ENCODE results near the gene FAM222B. TPM values are rescaled to one million over a fixed set of nuclear protein-coding genes. Genes with fewer than 3 reads are reported as not detected.
A peak's percentile ranks its signal among the peaks of the same experiment; 100 is the strongest.

The FAM222B gene, protein sequence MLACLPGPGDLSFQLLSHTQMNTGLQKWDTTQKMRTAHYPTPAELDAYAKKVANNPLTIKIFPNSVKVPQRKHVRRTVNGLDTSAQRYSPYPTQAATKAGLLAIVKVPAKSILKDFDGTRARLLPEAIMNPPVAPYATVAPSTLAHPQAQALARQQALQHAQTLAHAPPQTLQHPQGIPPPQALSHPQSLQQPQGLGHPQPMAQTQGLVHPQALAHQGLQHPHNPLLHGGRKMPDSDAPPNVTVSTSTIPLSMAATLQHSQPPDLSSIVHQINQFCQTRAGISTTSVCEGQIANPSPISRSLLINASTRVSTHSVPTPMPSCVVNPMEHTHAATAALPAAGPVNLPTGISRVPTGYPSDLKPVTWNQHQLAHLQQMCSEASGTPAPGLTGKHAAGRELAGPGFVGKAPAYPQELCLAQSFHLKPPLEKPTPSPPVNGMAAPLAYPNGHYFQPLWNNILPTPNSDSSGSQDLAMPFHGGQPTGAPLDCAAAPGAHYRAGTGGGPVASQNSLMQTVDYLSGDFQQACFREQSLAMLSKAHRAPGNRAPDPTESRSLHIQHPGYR
- 86.6 to 94.6 TPM (median 91.5 TPM) in 3 replicates for total RNA-seq (2021)
- Bru-seq, nascent RNA, result percentile 77 among the genes with signal in this experiment
- long read RNA-seq, experiment 1, full-length matches to known transcripts, result 288 of 476 reads
- long read RNA-seq, experiment 1, partial matches to known transcripts, result 0 of 476 reads
- long read RNA-seq, experiment 1, other reads (novel, unspliced or antisense), result 188 of 476 reads
- long read RNA-seq, experiment 2, full-length matches to known transcripts, result 42 of 124 reads
- long read RNA-seq, experiment 2, partial matches to known transcripts, result 0 of 124 reads
- long read RNA-seq, experiment 2, other reads (novel, unspliced or antisense), result 82 of 124 reads
- long read RNA-seq, experiment 3, full-length matches to known transcripts, result 11 of 19 reads
- long read RNA-seq, experiment 3, partial matches to known transcripts, result 1 of 19 reads
- long read RNA-seq, experiment 3, other reads (novel, unspliced or antisense), result 7 of 19 reads

DNA sequence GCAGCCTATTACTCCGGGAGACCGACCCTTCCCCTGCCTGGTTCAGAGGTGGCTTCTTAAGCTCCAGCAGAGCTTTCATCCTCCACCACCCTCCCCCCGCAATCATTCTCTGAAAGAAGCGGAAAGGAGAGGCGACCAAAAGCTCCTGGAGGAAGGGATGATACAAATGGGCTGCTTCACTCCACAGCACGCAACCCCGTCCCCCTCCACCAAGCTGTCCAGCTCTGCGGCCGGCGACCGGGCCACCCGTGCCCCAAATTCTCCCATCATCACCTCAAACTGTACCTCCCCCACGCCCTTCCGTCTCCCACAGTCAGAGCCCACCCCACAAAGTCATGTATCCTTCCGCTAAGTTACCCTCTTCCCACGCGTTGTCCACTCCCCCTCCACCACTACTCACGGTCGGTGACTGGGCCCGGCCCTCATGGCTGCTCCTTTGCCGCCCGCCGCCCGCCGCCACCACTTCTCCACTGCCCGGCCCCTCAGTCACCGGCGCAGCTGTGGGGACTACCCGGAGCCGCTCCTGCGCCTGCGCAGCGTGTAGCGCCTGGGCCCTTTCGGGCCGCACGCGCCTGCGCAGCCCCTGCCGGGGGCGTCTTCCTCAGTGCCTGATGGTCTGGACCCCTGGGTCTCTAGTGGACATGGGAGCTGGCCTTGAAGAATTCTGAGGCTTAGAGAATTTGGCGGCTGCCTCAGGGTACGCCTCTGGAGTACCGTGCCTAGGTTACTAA lies at the start of gene FAM222B:
Gene FAM222B, minus strand, starts transcription at position 509 of the 731 bp plus-strand sequence. CDS start 76,123 bp downstream, outside the sequence.
- no peaks in the 10 kb centered on the region for H3K27me3 Mint-ChIP-seq (ENCODE audit: low read depth)
- peak; percentile 99 for ATAC-seq

More for the DNA sequence above, at the start of gene FAM222B:
- H3K27ac Mint-ChIP-seq, result peak within 1 kb of the TSS; percentile 95
- H3K9me3 Mint-ChIP-seq, result no peaks in the 10 kb centered on the region
- H3K36me3 Mint-ChIP-seq, result peaks cover 6% of the 10 kb centered on the region
- peak; percentile 89 for DNase-seq (ENCODE audit: low spot score)
- POLR2A ChIA-PET, result interaction anchor here (0.6 to 1.8 kb wide), 7 partner anchors 20 to 116 kb away, joined by 3 to 17 read pairs (median 5); partner anchors contain the start of genes PHF12 and TLCD1
- peaks cover 15% of the 10 kb centered on the region for H3K4me1 Mint-ChIP-seq
- TF ChIP-seq GABPB1 (CRISPR knock-in tag; IDR thresholded peaks at IDR 0.05) (peak; percentile 38; the same call in 1 of the 2 replicates), ZNF416 (CRISPR knock-in tag; IDR thresholded peaks at IDR 0.05) (0 out of 2 replicates have a peak, but pooled peaks have one; percentile 35), JUN (CRISPR knock-in tag; IDR thresholded peaks at IDR 0.05) (0 out of 2 replicates have a peak, but pooled peaks have one; percentile 18), TEAD1 (CRISPR knock-in tag; IDR thresholded peaks at IDR 0.05) (peak; percentile 58; the same call in 1 of the 2 replicates), OVOL2 (CRISPR knock-in tag; IDR thresholded peaks at IDR 0.05; ENCODE audit: borderline replicate concordance) (no peak), ETV6 (CRISPR knock-in tag; IDR thresholded peaks at IDR 0.05) (0 out of 2 replicates have a peak, but pooled peaks have one; percentile 14), FOXK1 (CRISPR knock-in tag; IDR thresholded peaks at IDR 0.05) (peak; percentile 51; the same call in 1 of the 2 replicates), NFE2L1 (CRISPR knock-in tag; IDR thresholded peaks at IDR 0.05) (0 out of 2 replicates have a peak, but pooled peaks have one; percentile 56), ZNF232 (CRISPR knock-in tag; IDR thresholded peaks at IDR 0.05) (peak; percentile 35; the same call in 1 of the 2 replicates)
- TF ChIP-seq, protein P1, sequence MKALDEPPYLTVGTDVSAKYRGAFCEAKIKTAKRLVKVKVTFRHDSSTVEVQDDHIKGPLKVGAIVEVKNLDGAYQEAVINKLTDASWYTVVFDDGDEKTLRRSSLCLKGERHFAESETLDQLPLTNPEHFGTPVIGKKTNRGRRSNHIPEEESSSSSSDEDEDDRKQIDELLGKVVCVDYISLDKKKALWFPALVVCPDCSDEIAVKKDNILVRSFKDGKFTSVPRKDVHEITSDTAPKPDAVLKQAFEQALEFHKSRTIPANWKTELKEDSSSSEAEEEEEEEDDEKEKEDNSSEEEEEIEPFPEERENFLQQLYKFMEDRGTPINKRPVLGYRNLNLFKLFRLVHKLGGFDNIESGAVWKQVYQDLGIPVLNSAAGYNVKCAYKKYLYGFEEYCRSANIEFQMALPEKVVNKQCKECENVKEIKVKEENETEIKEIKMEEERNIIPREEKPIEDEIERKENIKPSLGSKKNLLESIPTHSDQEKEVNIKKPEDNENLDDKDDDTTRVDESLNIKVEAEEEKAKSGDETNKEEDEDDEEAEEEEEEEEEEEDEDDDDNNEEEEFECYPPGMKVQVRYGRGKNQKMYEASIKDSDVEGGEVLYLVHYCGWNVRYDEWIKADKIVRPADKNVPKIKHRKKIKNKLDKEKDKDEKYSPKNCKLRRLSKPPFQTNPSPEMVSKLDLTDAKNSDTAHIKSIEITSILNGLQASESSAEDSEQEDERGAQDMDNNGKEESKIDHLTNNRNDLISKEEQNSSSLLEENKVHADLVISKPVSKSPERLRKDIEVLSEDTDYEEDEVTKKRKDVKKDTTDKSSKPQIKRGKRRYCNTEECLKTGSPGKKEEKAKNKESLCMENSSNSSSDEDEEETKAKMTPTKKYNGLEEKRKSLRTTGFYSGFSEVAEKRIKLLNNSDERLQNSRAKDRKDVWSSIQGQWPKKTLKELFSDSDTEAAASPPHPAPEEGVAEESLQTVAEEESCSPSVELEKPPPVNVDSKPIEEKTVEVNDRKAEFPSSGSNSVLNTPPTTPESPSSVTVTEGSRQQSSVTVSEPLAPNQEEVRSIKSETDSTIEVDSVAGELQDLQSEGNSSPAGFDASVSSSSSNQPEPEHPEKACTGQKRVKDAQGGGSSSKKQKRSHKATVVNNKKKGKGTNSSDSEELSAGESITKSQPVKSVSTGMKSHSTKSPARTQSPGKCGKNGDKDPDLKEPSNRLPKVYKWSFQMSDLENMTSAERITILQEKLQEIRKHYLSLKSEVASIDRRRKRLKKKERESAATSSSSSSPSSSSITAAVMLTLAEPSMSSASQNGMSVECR (CRISPR knock-in tag; IDR thresholded peaks at IDR 0.05; ENCODE audit: borderline replicate concordance), result peak; percentile 20; the same call in 1 of the 2 replicates
- TF ChIP-seq, protein P2, sequence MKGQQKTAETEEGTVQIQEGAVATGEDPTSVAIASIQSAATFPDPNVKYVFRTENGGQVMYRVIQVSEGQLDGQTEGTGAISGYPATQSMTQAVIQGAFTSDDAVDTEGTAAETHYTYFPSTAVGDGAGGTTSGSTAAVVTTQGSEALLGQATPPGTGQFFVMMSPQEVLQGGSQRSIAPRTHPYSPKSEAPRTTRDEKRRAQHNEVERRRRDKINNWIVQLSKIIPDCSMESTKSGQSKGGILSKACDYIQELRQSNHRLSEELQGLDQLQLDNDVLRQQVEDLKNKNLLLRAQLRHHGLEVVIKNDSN (CRISPR knock-in tag; IDR thresholded peaks at IDR 0.05), result 0 out of 2 replicates have a peak, but pooled peaks have one; percentile 15
- TF ChIP-seq, protein P3, sequence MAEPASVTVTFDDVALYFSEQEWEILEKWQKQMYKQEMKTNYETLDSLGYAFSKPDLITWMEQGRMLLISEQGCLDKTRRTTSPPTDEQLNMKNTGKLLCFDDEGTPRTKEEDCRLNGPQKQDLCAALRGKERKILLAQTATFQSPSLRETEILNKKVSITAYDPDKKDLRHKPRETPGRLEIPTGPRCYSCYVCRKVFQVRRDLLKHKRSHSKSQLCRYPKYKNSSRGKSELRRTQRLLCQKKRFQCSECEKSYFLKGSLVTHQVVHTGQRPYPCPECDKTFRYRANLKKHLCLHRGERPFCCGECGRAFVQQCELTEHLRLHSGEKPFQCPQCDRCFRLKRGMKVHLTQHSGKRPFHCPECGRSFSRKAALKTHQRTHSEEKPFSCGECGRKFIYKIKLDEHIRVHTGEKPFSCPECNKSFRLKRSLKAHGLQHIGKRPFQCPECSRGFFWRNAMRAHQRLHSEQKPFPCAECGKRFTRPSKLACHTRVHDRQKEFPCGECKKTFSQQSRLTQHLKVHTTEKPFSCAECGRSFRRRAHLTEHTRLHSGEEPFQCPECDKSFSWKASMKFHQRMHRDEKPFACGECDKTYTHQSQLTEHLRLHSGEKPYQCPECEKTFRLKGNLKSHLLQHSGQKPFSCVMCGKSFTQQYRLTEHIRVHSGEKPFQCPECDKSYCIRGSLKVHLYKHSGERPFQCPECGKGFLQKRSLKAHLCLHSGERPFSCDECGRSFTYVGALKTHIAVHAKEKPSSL (CRISPR knock-in tag; conservative IDR thresholded peaks at IDR 0.05), result no peak
- TF ChIP-seq, protein P4, sequence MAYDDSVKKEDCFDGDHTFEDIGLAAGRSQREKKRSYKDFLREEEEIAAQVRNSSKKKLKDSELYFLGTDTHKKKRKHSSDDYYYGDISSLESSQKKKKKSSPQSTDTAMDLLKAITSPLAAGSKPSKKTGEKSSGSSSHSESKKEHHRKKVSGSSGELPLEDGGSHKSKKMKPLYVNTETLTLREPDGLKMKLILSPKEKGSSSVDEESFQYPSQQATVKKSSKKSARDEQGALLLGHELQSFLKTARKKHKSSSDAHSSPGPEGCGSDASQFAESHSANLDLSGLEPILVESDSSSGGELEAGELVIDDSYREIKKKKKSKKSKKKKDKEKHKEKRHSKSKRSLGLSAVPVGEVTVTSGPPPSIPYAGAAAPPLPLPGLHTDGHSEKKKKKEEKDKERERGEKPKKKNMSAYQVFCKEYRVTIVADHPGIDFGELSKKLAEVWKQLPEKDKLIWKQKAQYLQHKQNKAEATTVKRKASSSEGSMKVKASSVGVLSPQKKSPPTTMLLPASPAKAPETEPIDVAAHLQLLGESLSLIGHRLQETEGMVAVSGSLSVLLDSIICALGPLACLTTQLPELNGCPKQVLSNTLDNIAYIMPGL (CRISPR knock-in tag; IDR thresholded peaks at IDR 0.05), result 0 out of 2 replicates have a peak, but pooled peaks have one; percentile 54
- TF ChIP-seq, protein P5, sequence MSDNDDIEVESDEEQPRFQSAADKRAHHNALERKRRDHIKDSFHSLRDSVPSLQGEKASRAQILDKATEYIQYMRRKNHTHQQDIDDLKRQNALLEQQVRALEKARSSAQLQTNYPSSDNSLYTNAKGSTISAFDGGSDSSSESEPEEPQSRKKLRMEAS (CRISPR knock-in tag; IDR thresholded peaks at IDR 0.05), result peak; percentile 63; the same call in 1 of the 2 replicates
- TF ChIP-seq, protein P6, sequence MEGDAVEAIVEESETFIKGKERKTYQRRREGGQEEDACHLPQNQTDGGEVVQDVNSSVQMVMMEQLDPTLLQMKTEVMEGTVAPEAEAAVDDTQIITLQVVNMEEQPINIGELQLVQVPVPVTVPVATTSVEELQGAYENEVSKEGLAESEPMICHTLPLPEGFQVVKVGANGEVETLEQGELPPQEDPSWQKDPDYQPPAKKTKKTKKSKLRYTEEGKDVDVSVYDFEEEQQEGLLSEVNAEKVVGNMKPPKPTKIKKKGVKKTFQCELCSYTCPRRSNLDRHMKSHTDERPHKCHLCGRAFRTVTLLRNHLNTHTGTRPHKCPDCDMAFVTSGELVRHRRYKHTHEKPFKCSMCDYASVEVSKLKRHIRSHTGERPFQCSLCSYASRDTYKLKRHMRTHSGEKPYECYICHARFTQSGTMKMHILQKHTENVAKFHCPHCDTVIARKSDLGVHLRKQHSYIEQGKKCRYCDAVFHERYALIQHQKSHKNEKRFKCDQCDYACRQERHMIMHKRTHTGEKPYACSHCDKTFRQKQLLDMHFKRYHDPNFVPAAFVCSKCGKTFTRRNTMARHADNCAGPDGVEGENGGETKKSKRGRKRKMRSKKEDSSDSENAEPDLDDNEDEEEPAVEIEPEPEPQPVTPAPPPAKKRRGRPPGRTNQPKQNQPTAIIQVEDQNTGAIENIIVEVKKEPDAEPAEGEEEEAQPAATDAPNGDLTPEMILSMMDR (IDR thresholded peaks at IDR 0.05), result no peak
- TF ChIP-seq, protein P7, sequence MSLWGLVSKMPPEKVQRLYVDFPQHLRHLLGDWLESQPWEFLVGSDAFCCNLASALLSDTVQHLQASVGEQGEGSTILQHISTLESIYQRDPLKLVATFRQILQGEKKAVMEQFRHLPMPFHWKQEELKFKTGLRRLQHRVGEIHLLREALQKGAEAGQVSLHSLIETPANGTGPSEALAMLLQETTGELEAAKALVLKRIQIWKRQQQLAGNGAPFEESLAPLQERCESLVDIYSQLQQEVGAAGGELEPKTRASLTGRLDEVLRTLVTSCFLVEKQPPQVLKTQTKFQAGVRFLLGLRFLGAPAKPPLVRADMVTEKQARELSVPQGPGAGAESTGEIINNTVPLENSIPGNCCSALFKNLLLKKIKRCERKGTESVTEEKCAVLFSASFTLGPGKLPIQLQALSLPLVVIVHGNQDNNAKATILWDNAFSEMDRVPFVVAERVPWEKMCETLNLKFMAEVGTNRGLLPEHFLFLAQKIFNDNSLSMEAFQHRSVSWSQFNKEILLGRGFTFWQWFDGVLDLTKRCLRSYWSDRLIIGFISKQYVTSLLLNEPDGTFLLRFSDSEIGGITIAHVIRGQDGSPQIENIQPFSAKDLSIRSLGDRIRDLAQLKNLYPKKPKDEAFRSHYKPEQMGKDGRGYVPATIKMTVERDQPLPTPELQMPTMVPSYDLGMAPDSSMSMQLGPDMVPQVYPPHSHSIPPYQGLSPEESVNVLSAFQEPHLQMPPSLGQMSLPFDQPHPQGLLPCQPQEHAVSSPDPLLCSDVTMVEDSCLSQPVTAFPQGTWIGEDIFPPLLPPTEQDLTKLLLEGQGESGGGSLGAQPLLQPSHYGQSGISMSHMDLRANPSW (CRISPR knock-in tag; conservative IDR thresholded peaks at IDR 0.05; ENCODE audit: low read depth), result no peak
- CTCF ChIA-PET, result interaction anchor here (0.6 to 5.0 kb wide), 15 partner anchors 11 to 449 kb away, joined by 3 to 49 read pairs (median 6); partner anchors contain the start of gene TLCD1
- H3K4me3 Mint-ChIP-seq, result peak within 1 kb of the TSS; percentile 96

All from WTC11 (cell line).